NCI-H748 (cell line): ENCODE results near the gene TUBA3D.
"Not testable (repeated sequence)": the region's sequence is repeated elsewhere in the genome, so short reads cannot be mapped to it uniquely, and the experiment has no call there.

Experiments used
- DNase-seq: peaks from one replicate; lab custom pipeline; 2025; ENCODE audit not compliant: unreplicated experiment; lab: John Stamatoyannopoulos, UW

The TUBA3D gene

DNA sequence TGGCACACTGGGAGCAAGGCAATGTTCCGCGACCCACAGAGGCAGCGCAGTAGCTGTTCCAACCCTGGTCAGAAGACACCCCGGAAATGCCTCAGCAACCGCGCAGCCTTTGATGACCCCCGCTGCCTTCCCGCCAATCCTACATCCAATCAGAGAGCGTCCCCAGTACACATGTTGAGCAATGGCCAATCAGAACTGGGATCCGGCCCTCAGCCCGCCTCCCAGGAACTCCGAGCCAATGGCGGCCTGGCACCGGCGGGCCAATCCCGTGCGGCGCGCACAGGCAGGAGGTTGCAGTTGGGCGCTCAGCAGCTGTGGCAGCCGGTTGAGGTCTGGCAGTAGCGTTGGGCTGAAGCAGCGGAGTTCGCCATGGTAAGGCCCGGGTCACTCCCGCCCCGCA lies at the start of gene TUBA3D:
Gene TUBA3D (plus strand): TSS at position 289 of the 400 bp plus-strand sequence. CDS start 81 bp downstream, at position 370.
- no peak for DNase-seq

DNA sequence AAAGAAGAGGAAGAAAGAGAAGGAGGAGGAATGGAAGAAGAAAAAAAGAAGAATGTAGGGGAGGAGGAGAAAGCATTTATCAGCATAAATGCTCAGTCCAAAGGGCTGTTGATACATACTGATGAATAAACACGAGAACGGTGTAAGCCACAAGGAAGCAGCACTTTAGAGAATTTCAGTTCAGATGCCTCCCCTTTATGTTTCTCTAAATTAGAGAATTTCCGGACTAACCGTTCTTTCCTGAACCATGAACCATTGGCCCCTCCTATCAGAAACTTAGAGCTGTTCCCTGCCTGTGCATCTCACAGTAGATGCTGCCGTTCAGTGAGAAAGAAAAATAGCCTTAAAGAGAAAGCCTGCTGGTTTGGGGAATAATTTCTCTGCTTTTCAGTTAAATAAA lies 49.2 kb upstream of the TUBA3D start:
- no peak for DNase-seq

DNA sequence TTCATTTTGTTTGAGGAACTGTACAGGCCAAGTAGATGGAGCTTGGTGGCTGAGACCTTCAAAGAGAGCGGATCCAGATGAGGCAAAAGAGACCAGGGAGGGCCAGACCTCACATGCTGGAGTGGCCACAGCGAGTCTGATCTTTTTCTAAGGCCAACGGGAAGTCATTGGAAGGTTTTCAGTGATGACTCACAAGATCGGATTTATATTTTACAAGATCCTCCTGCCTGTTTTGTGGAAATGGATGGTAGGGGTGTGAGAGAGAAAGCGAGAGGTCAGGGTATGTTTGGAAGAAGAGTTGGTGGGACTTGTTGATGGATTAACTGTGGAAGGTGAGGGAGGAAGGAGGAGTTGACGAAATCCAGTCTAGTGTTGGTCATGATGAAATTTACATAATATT lies 44.6 kb upstream of the TUBA3D start:
- no peak for DNase-seq

DNA sequence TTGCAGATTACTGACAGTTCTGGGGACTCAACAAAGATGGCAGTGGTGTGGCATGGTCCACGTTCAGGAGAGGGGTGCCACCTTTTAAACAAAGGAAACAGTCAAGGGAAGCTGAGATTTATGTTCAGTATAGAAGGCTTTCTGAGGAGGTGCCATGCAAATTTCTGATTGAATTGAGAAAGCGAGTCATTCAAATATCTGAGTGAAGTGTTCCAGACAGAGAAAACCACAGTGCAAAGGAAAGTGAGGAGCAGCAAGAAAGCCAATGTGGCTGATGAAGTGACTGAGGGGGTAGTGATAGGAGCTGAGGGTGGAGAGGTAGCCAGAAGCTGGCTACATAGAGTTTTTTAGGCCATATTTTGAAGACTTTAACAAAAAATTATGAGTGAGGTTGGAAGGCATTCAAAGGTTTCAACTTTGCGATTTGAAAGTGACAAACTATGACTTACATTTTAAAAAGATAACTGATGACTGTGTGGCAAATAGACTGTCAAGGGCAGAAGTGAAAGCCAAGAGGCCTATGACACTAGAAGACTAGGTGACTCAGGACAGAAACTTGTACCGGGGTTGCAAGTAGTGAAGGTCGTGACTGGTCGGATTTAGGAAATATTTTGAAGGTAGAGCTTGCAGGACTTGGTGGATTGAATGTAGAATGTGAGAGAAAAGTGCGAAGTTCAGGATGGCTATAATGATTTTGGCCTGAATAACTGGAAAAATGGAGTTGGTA lies 35.0 kb upstream of the TUBA3D start:
- not testable (repeated sequence) for DNase-seq

DNA sequence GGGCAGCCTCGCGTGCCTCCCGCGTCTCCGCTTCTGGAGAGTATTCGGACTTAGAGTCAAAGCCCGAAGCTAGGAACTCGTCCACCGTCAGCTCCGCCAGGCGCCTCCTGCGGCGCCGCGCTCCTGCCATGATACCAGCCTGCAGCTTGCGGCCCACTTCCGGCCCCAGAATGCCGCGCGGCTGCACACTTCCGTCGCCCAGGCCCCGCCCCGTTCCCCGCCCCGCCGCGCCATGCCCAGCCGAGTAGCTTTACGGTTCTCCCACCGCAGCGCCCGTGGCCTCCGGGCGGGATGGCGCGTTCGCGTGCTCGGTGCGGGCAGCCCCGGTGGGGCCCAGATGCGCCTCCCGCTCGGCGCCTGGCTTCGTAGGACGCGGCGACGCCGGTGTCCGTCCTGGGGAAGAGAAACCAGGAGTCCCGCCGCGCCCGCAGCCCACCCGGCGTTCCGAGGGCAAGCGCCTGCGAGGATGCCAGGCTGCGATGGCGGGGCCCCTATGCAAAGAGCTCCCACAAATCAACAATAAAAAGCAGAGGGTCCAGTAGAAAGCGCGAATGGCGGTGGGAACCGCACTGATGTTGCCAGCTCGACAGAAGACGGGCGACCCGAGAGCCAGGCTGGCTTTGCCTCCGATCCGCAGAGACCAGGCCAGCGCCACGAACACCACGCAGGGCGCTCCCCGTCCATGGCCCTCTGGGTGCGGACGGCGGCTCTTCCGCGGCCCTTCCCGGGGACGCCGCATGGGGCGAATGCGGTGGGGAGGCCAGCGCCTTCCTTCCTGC lies 31.0 kb upstream of the TUBA3D start:
- not testable (repeated sequence) for DNase-seq

DNA sequence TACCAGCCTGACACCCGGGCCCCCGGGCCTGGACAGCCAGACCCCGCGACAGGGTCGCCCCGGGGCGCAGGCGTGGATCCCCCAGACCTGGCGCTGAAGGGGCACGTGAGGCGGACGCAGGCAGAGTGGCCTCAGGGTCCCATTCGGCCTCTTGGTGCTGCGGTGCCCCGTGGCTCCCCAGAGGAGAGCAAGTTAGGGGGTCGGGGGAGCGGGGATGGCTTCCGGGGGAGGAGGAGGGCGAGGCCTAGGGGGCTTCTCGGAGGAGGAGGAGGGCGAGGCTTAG lies 30.5 kb upstream of the TUBA3D start:
- not testable (repeated sequence) for DNase-seq

DNA sequence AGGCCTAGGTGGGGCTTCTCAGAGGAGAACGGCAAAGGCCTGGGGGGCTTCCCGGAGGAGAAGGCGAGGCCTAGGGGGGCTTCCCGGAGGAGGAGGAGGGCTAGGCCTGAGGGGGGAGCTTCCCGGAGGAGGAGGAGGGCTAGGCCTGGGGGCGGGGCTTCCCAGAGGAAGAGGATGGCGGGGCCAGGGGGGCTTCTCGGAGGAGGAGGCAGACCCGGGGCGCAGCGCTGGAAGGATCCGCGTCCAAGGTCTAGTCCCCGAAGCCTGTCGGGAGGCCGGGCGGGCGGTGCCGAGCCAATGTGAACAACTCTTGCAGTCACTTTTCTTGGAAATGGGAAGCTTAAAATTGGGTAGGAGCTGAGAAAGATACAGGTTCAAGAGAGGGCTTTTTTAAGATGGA lies 30.0 kb upstream of the TUBA3D start:
- no peak for DNase-seq

DNA sequence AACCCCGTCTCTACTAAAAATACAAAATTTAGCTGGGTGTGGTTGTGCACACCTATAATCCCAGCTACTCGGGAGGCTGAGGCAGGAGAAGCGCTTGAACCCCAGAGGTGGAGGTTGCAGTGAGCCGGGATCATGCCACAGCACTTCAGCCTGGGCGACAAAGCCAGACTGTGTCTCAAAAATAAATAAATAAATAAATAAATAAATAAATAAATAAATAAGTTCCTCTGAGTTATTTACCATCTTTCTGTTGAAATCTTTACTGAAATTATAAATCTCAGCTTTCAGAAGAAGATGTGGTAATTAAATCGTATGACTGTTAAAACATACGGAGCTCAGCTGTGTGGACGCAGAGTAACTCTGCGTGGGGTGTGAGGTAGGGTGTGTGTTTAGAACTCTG lies 27.9 kb upstream of the TUBA3D start:
- not testable (repeated sequence) for DNase-seq

DNA sequence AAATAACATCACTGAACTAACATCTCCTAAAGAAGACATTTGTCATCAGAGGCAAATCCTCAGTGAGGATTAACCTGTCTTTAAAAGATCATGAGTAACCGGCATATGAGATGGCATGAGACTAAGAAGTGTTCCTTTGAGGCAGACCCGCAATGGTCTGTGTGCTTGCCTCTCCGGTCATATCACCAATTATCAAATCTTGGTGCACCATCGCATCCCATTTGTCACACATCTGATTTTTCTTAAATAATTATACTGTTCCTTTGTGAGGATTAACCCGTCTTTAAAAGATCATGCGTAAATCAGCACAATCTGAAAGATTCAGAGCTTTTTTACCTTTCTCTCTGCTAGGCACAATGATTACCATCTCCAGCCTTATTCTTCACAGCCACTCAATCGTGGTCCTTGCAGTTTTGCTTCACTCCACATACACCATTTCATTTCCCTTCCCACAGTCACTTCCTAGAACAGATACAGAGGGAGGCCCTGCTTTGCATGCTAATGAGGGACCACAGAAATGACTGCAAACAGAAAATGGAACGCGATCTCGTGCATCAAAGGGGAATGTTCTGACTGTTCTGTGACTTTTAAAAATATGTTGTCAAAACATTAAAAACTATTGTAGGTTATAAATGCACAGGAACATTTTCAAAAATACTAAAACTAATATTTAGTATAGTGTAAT lies 24.5 kb upstream of the TUBA3D start:
- DNase-seq, result not testable (repeated sequence)

DNA sequence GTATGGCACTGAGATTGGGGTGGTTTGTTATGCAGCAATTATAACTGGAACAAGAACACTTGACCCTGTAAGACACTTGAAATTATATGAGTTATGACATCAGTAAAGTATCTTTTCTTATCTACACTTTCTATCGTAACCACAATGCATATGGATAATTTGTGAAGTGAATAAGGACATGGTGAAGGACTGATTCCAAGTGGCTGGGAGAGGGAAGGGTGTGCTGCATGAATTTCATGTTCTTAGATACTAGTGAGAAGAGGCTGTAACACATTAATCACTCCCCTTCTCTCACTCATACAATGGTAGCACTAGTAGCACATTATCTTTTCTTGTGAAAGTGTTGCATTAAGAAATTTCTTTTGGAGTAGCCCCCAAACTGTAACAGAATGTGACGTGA lies 21.0 kb upstream of the TUBA3D start:
- DNase-seq, result not testable (repeated sequence)

DNA sequence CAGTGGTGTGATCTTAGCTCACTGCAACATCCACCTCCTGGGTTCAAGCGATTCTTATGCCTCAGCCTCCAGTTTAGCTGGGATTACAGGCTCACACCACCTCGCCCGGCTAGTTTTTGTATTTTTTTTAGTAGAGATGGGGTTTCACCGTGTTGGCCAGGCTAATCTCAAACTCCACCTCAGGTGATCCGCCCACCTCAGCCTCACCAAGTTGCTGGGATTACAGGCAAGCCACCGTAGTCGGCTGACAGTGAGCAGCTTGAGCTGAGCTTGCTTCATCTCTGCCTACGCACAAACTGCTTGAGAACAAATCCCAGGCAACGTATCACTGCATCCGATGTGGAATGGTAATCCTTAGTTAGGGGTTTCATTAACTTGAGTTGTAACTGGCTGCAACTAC lies 8.2 kb upstream of the TUBA3D start:
- not testable (repeated sequence) for DNase-seq

DNA sequence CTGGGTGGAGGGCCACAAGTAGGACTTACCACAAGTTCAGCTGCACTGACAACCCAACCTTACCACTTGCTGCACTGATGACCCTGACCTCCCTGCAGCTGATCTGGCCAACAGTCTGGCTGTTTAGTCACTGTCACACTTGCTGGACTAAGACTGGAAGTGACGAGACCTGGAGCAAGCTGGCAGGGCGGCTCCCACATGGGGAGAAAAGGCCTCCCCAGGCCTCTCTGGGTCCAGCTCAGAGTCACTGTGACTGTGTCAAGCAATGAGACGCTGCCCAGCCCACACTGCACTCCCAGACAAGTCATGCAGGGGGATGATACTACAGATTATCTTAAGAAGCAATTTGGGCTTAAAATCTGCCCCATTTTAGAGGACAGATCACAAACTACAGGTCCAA lies 5.0 kb upstream of the TUBA3D start:
- DNase-seq, result not testable (repeated sequence)

DNA sequence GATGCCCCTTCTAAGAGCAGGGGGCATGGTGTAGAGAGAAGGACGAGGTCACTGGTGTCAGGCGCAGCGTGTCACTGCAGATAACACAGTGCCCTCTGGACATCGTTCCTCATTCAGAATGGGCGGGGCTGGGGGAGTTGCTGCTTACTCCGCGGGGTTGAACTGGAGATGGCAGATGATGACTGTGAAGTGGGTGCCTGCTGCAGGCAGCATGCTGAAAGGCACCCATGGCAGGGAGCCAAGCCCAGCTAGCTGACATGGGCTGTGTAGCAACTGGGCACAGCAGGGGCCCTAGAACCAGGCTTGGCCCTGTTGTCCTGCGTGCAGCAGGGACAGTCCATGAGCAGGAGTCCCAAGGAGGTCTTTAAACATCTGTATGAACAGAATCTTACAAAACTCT lies 4.3 kb upstream of the TUBA3D start:
- not testable (repeated sequence) for DNase-seq

DNA sequence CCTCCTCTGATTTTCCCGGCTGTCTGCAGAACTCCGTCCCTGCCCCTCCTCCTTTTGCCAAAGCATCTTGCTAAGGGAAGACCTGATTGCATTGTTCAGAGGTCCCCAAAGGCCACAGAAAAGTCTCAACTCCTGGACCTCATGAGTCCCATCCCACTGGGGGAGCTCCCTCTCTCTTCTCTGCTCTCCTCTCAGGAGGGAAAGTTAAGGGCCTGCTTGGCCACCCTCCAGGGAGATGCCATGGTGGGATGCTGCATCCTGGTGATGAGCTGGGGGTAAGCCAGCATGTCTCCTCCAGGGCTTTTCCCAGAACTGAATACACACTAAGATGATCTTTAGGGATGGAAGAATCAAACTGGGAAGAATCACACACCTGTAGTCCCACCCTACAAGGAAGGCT lies 2.7 kb upstream of the TUBA3D start:
- not testable (repeated sequence) for DNase-seq

DNA sequence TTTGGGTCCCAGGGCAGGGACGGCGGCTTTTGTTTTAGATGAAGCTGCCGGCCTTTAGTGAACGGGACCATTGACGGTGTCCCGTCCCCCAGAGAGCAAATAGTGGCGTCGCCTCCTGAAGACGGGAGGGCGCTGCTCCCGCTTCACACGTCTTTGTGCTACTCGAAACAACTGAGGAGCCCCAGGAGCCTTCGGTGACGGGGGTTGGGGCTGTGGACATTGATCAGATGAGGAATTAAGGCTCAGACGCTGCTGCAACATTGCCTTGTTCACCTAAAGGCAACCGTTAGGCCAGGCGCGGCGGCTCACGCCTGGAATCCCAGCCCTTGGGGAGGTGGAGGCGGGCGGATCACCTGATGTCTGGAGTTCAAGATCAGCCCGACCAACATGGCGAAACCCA lies 444 bp downstream of the TUBA3D start:
- not testable (repeated sequence) for DNase-seq

DNA sequence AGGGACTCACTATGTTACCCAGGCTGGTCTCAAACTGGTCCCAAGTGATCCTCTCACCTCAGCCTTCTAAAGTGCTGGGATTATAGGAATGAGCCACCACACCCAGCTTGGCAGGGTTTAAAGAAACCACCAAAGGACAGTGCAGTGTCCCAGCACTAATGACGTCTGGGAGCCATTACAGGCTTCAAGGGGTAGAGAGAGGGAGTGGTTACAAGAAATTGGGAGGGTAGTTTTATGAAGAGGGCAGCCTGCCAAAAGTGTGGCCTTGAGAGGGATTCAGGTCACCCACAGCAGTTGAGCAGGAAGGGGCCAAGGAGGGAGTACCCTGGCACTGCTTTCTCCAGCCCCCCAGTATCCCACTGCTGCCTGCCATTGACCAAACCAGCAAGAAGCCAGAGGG lies 1.3 kb downstream of the TUBA3D start:
- DNase-seq, result not testable (repeated sequence)

DNA sequence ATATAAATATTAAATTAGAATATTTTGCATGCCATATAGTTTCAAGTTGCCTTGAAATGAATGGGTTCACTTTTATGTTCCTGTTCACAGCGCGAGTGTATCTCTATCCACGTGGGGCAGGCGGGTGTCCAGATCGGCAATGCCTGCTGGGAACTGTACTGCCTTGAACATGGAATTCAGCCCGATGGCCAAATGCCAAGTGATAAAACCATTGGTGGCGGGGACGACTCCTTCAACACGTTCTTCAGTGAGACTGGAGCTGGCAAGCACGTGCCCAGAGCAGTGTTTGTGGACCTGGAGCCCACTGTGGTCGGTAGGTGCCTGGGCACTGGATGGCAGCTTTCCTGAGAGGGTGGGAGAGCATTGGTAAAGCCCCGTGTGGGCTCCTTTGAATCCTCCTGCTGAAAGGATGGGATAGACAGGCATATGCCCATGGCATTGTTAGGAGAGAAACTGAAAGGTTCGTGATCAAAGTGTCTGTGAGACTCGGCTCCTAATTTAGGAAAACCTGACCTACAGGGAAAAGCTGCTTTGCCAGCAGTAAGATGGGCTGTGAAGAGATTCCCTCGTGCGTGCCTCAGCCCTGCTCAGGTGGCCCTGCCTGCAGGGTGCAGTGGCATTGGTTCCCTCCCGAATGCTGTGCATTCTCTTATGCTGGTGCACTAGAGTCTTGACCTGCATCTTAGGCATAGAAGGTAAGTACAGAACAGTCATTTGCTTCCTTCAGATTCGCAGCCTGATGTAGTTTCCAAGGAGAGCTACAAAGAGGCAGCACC lies 2.3 kb downstream of the TUBA3D start:
- not testable (repeated sequence) for DNase-seq

DNA sequence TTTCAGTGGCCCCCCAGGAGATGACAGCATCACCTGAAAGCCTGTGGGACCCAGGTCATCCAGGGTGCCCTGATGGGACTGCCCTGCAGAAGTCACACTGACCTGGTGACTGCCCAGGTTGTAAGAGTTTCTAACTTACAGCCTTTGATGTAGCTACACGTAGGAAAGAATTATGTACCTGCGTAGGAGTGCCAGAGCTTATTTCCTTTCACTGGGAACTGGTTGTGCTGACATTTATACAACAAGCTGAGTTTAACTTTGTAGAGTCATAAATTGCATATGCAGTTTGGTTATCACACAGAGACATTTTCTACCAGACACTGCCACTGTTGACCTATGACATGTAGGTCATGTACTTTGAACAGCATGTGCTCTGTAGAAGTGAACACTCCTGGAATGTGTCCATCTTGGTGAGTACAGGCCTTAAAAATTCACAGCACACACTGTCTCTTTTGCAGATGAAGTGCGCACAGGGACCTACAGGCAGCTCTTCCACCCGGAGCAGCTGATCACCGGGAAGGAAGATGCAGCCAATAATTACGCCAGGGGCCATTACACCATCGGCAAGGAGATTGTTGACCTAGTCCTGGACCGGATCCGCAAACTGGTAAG lies 3.0 kb downstream of the TUBA3D start:
- not testable (repeated sequence) for DNase-seq

DNA sequence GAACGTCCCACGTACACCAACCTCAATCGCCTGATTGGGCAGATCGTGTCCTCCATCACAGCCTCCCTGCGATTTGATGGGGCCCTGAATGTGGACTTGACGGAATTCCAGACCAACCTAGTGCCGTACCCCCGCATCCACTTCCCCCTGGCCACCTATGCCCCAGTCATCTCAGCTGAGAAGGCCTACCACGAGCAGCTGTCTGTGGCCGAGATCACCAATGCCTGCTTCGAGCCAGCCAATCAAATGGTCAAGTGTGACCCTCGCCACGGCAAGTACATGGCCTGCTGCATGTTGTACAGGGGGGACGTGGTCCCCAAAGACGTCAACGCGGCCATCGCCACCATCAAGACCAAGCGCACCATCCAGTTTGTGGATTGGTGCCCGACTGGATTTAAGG lies 4.4 kb downstream of the TUBA3D start:
- not testable (repeated sequence) for DNase-seq

DNA sequence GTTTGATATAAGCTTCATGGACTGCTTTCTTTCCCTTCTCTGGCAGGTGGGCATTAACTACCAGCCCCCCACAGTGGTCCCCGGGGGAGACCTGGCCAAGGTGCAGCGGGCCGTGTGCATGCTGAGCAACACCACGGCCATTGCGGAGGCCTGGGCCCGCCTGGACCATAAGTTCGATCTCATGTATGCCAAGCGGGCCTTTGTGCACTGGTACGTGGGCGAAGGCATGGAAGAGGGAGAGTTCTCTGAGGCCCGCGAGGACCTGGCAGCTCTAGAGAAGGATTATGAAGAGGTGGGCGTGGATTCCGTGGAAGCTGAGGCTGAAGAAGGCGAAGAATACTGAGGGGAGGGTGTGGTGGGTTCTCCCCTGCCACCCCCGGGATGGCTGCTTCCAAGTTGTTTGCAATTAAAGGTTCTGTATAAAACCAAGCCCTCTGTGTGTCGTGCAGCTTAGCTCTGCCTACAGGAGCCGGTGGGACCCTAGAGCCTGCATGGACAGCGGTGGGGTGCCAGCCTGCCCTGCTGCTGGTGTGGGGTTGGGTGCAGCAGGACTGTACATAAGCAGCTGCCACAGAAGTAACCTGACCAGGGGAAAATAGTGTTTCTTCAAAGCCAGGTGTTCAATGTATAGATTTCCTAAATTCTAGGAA lies 6.7 kb downstream of the TUBA3D start:
- DNase-seq, result not testable (repeated sequence)
